ENCODE data around the gene CABLES1. TPM values are rescaled to one million over a fixed set of nuclear protein-coding genes. Genes with fewer than 3 reads are reported as not detected.
A peak's percentile ranks its signal among the peaks of the same experiment; 100 is the strongest.

Gene CABLES1
- total RNA-seq, 3 donors from 2014 or later = 8.1 to 13.0 (median 11.6) TPM

- no peaks in the 10 kb centered on the region for H3K36me3 ChIP-seq (ENCODE audit: low read depth)
- H3K4me1 ChIP-seq (ENCODE audit: low read depth) = no peaks in the 10 kb centered on the region
- DNase-seq = no peak
- intact Hi-C loops (cut with DNase I, micrococcal nuclease) = no loop called here
- no peak for TF ChIP-seq CTCF (IDR thresholded peaks at IDR 0.05)
- no peak for ATAC-seq
- no peak overlapping the region for H3K4me3 ChIP-seq
- H3K9me3 ChIP-seq = no peaks in the 10 kb centered on the region
Measured at GRCh38 chr18:23227726-23228070, 92.4 kb downstream of the CABLES1 start.

GRCh38 chr18:23228102-23229061, 93.1 kb downstream of the CABLES1 start:
- DNase-seq (peak in 1 of 3 donors; percentile 33), ATAC-seq (peak; percentile 6)
- H3K4me1 ChIP-seq (ENCODE audit: low read depth) = no peaks in the 10 kb centered on the region
- no peaks in the 10 kb centered on the region for H3K36me3 ChIP-seq (ENCODE audit: low read depth)
- no peak overlapping the region for H3K4me3 ChIP-seq
- no peaks in the 10 kb centered on the region for H3K9me3 ChIP-seq
- intact Hi-C loops (cut with DNase I, micrococcal nuclease) = no loop called here
- no peak for TF ChIP-seq CTCF (IDR thresholded peaks at IDR 0.05)

GRCh38 chr18:23229472-23229871, 94.2 kb downstream of the CABLES1 start:
- ATAC-seq = no peak
- no peak for TF ChIP-seq CTCF (IDR thresholded peaks at IDR 0.05)

GRCh38 chr18:23230686-23231085, 95.4 kb downstream of the CABLES1 start:
- no peaks in the 10 kb centered on the region for H3K9me3 ChIP-seq
- ATAC-seq = no peak
- no peaks in the 10 kb centered on the region for H3K4me1 ChIP-seq (ENCODE audit: low read depth)
- no peaks in the 10 kb centered on the region for H3K36me3 ChIP-seq (ENCODE audit: low read depth)
- no peak for TF ChIP-seq CTCF (IDR thresholded peaks at IDR 0.05)
- intact Hi-C loops (cut with DNase I, micrococcal nuclease) = loop anchor here in 1 of 2 donors (10.0 kb wide), 1 partner anchor 144 kb away; no protein-coding TSS in a partner anchor
- DNase-seq = no peak
- no peak overlapping the region for H3K4me3 ChIP-seq

More at GRCh38 chr18:23229472-23229871, 94.2 kb downstream of the CABLES1 start:
- no peak for DNase-seq
- intact Hi-C loops (cut with DNase I, micrococcal nuclease) = no loop called here
- H3K36me3 ChIP-seq (ENCODE audit: low read depth) = no peaks in the 10 kb centered on the region
- no peaks in the 10 kb centered on the region for H3K9me3 ChIP-seq
- H3K4me3 ChIP-seq = no peak overlapping the region
- H3K4me1 ChIP-seq (ENCODE audit: low read depth) = no peaks in the 10 kb centered on the region

- ATAC-seq (peak; percentile 84), DNase-seq (peak in 1 of 3 donors; percentile 62)
- H3K36me3 ChIP-seq (ENCODE audit: low read depth) = no peaks in the 10 kb centered on the region
- intact Hi-C loops (cut with DNase I, micrococcal nuclease) = loop anchor here in 1 of 2 donors (10.0 kb wide), 1 partner anchor 143 kb away; no protein-coding TSS in a partner anchor
- H3K4me3 ChIP-seq = no peak overlapping the region
- no peak for TF ChIP-seq CTCF (IDR thresholded peaks at IDR 0.05)
- H3K4me1 ChIP-seq (ENCODE audit: low read depth) = no peaks in the 10 kb centered on the region
- no peaks in the 10 kb centered on the region for H3K9me3 ChIP-seq
Measured at GRCh38 chr18:23231340-23232021, 96.2 kb downstream of the CABLES1 start.
